MCF 10A (cell line): ENCODE data around the gene ARHGAP4. TPM values are rescaled to one million over a fixed set of nuclear protein-coding genes. Genes with fewer than 3 reads are reported as not detected.

Experiments used
- BruUV-seq: library from RNA; stranded (reverse); fragments of 400-500 nt; replicated peaks from 2 replicates; lab custom pipeline; 2021; lab: Mats Ljungman, UMichigan
- CTCF ChIA-PET: fragments of 300-600 bp; sonication (Branson Sonifier 250); formaldehyde crosslinking; extraction: SDS; loops from one replicate; lab custom pipeline; 2021; ENCODE audit warnings: antibody characterized with exemption, inconsistent platforms; lab: Yijun Ruan, JAX
- POLR2A ChIA-PET: fragments of 300-600, 350-650 bp; sonication (Branson Sonifier 250); formaldehyde crosslinking; extraction: SDS; loops from one replicate; lab custom pipeline; 2020; ENCODE audit warnings: antibody characterized with exemption, inconsistent platforms; lab: Yijun Ruan, JAX
- DNase-seq: peaks from one replicate; pipeline ENCODE4 v3.0.0-alpha.2; 2018; ENCODE audit not compliant: unreplicated experiment
- H3K27ac Mint-ChIP-seq: one replicate; pipeline ENCODE4 v1.8.0; 2022; ENCODE audit warnings: mild to moderate bottlenecking, low read depth, mixed read lengths; ENCODE audit not compliant: unreplicated experiment
- H3K27me3 Mint-ChIP-seq: one replicate; pipeline ENCODE4 v1.8.0; 2022; ENCODE audit warnings: mixed read lengths; ENCODE audit not compliant: insufficient read depth, unreplicated experiment
- H3K36me3 Mint-ChIP-seq: one replicate; pipeline ENCODE4 v1.8.0; 2022; ENCODE audit warnings: mild to moderate bottlenecking, moderate library complexity, mixed read lengths; ENCODE audit not compliant: insufficient read depth, unreplicated experiment
- H3K4me1 Mint-ChIP-seq: one replicate; pipeline ENCODE4 v1.8.0; 2022; ENCODE audit warnings: mixed read lengths; ENCODE audit not compliant: insufficient read depth, unreplicated experiment
- H3K4me3 Mint-ChIP-seq: one replicate; pipeline ENCODE4 v1.8.0; 2022; ENCODE audit warnings: mild to moderate bottlenecking, moderate library complexity, mixed read lengths; ENCODE audit not compliant: unreplicated experiment
- H3K9me3 Mint-ChIP-seq: one replicate; pipeline ENCODE4 v1.8.0; 2022; ENCODE audit warnings: mixed read lengths; ENCODE audit not compliant: unreplicated experiment
- intact Hi-C: fragments of 100-400 bp; cut with micrococcal nuclease; formaldehyde crosslinking; loops from 2 replicates; pipeline ENCODE4 v1.14.1; 2022
- total RNA-seq: library from RNA; stranded (reverse); gene quantifications from 2 replicates; pipeline ENCODE4 v1.2.3, GENCODE V29; 2022
- TF ChIP-seq, protein P1 (sequence below): fragments of 200-600 bp; IDR thresholded peaks from one replicate; pipeline ENCODE4 v1.8.0; 2022; ENCODE audit warnings: antibody characterized with exemption, mild to moderate bottlenecking; ENCODE audit not compliant: unreplicated experiment

Gene ARHGAP4
- total RNA-seq, 1 experiment from 2014 or later = 2.3 TPM

DNA sequence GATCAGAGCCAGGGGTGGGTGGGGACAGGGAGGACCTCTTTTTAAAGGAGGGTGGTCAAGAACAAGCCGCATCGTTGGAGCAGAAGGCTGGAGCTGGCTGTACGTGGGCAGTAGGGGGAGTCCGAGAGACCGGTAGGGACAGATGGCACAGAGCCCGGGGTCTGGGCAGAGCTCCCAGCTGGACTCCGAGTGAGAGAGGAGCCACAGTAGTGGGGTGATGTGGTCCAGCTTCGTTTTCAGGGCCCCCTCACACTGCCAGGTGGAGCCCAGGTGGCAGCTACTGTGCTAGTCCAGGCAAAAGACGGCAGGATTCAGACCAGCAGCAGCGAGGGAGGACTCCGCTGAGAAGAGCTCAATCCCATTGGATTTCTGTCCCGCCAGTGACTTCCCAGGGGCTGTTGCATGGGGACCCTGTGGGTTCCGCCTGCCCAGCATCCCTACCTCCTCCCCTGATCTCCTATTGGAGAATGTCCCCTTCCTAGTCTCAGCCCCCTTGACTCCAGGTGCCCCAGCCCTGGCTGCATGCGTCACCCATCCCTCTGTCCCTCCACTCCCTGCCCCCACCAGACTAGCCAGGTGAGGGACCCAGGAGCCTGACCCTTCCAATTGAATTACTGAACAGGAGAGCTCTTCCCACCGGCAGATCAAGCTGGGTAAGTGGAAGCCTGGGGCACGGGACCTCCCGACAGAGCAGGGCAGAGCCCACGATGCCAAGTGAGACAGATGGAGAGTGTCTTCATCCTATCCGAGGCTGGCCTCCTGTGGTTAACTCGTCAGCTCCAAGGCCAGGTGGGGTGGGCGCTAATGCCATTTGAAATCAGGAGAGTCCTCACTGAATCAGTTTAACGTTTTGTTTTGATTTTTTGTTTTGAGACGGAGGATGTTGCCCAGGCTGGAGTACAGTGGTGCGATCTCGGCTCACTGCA is 2.9 kb downstream of the ARHGAP4 start:
- Mint-ChIP-seq H3K4me3 (no peak overlapping the region), H3K27me3 (peaks cover 22% of the 10 kb centered on the region), H3K27ac (no peak overlapping the region), H3K36me3 (no peaks in the 10 kb centered on the region), H3K4me1 (peaks cover 9% of the 10 kb centered on the region), H3K9me3 (no peaks in the 10 kb centered on the region)
- ChIA-PET CTCF (interaction anchor here (0.6 to 5.0 kb wide), 15 partner anchors 8 to 307 kb away, joined by 3 to 31 read pairs (median 4); partner anchors contain the start of gene PLXNB3), POLR2A (interaction anchor here (0.6 to 1.5 kb wide), 6 partner anchors 12 to 191 kb away, joined by 3 to 4 read pairs (median 3); partner anchors contain the start of genes HCFC1, IDH3G and SSR4)
- intact Hi-C loops = no loop called here
- TF ChIP-seq, protein P1, sequence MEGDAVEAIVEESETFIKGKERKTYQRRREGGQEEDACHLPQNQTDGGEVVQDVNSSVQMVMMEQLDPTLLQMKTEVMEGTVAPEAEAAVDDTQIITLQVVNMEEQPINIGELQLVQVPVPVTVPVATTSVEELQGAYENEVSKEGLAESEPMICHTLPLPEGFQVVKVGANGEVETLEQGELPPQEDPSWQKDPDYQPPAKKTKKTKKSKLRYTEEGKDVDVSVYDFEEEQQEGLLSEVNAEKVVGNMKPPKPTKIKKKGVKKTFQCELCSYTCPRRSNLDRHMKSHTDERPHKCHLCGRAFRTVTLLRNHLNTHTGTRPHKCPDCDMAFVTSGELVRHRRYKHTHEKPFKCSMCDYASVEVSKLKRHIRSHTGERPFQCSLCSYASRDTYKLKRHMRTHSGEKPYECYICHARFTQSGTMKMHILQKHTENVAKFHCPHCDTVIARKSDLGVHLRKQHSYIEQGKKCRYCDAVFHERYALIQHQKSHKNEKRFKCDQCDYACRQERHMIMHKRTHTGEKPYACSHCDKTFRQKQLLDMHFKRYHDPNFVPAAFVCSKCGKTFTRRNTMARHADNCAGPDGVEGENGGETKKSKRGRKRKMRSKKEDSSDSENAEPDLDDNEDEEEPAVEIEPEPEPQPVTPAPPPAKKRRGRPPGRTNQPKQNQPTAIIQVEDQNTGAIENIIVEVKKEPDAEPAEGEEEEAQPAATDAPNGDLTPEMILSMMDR = peak; percentile 59
- no TSS peak for BruUV-seq
- peak; percentile 63 for DNase-seq

DNA sequence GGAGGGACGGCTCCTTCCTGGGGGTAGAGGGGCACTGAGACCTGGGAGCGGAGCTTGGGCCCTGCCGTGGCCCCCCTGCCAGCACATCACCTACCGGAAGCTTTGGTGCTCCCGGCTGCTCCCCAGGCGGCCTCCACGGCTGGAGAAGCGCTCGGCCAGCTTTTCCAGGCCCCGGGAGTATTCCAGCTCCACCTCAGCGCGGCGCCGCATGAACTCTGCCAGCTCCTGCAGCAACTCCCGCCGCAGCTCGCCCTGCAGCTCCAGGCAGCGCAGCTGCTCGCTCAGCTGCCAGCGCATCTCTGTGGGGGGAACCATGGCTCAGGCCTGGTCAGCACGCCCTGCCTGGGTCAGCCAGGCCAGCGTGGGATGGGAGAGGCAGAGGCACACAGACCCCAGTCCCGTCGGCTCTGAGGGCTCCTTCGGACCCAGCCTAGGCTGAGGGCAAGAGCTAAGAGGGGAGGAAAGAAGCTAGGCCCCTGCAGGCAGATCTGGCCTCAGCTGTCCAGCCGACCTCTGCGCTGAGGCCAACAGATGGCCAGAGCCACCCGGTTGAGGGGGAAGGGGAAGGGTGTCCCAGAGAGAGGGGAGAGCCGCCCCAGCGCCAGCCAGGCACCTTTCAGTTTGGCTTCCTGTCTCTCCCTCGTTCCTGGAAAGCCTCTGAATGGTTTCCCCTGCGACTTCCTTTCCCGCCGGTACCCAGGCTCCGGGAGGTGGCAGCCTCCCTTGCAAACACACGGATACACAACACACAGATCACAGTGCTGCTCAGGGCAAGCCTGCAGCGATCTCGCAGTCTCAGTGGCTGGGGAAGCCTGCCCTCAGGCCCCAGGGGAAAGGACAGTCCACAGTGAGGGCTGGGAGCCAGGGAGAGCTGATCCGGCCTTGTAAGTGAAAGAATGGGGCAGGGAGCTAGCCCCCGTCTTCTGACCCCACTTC is 4.3 kb downstream of the ARHGAP4 start:
- no peak overlapping the region for H3K4me3 Mint-ChIP-seq
- H3K4me1 Mint-ChIP-seq = peaks cover 17% of the 10 kb centered on the region
- TF ChIP-seq, protein P1 = no peak
- intact Hi-C loops = no loop called here
- H3K27me3 Mint-ChIP-seq = peaks cover 32% of the 10 kb centered on the region
- H3K27ac Mint-ChIP-seq = no peak overlapping the region
- H3K9me3 Mint-ChIP-seq = no peaks in the 10 kb centered on the region
- ChIA-PET CTCF (interaction anchor here (0.5 to 5.0 kb wide), 14 partner anchors 10 to 899 kb away, joined by 3 to 31 read pairs (median 4); no protein-coding TSS in a partner anchor), POLR2A (no interaction called here)
- DNase-seq = no peak
- no peaks in the 10 kb centered on the region for H3K36me3 Mint-ChIP-seq
- BruUV-seq = no TSS peak

DNA sequence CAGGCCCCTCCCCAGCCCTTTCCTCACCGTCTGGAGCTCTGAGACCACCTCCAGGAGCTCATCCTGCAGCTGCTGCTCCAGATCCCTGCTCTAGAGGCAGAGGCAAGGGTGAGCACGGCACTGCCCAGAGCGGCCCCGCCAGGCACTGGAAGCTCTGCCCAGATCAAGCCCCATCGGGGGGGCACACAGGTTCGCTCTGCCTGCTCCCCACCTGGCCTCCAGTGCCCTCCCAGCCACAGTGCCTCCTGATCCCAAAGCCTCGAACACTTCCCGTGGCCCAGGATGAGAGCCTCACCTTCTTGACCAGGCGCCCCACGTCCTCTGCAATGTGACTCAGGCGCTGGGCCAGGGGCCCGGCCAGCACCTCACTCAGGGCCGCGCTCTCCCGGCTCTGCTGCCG is 5.0 kb downstream of the ARHGAP4 start:
- Mint-ChIP-seq H3K36me3 (no peaks in the 10 kb centered on the region), H3K4me3 (no peak overlapping the region), H3K27ac (no peak overlapping the region), H3K27me3 (peaks cover 39% of the 10 kb centered on the region), H3K4me1 (peaks cover 17% of the 10 kb centered on the region), H3K9me3 (no peaks in the 10 kb centered on the region)
- intact Hi-C loops = no loop called here
- POLR2A ChIA-PET = interaction anchor here (0.6 kb wide), 1 partner anchor 50 kb away, joined by 3 read pairs; no protein-coding TSS in a partner anchor
- BruUV-seq = no TSS peak
- DNase-seq = no peak
- TF ChIP-seq, protein P1 = no peak
- CTCF ChIA-PET = interaction anchor here (1.1 to 5.0 kb wide), 3 partner anchors 9 to 28 kb away, joined by 3 to 31 read pairs (median 4); no protein-coding TSS in a partner anchor
